HEK293 (cell line): ENCODE measurements around the gene PRELID3B.
"Not testable (repeated sequence)": the region's sequence is repeated elsewhere in the genome, so short reads cannot be mapped to it uniquely, and the experiment has no call there.

Experiments used
- CTCF ChIA-PET: fragments of 350-600 bp; formaldehyde crosslinking; extraction: SDS; loops from one replicate; lab custom pipeline; 2021; ENCODE audit warnings: antibody characterized with exemption; lab: Yijun Ruan, JAX
- POLR2A ChIA-PET: fragments of 300-600 bp; formaldehyde crosslinking; extraction: SDS; loops from one replicate; lab custom pipeline; 2020; ENCODE audit warnings: antibody characterized with exemption, inconsistent platforms; lab: Yijun Ruan, JAX
- H3K27ac ChIP-seq: fragments of 200-500 bp; sonication (Bioruptor generic); 2 replicates; pipeline ENCODE4 v1.5.1; 2014; ENCODE audit warnings: low read depth, low read length, control low read depth, inconsistent platforms; ENCODE audit errors: extremely low read depth
- H3K36me3 ChIP-seq, 2 experiments: fragments of 200-500 bp in 1 of 2; sonication (Bioruptor generic) in 1 of 2; 1 replicate in 1 of 2; 2 replicates in 1 of 2; pipeline ENCODE4 v1.5.1; 2014 to 2017; ENCODE audit warnings: inconsistent platforms in 2 of 2, low read length in 2 of 2; ENCODE audit not compliant: control insufficient read depth in 2 of 2, insufficient read depth in 1 of 2
- H3K4me1 ChIP-seq: fragments of 200-500 bp; sonication (Bioruptor generic); 2 replicates; pipeline ENCODE4 v1.5.1; 2014; ENCODE audit warnings: mild to moderate bottlenecking, low read length, inconsistent platforms; ENCODE audit not compliant: control insufficient read depth, insufficient read depth
- H3K4me3 ChIP-seq: 2 replicates; pipeline ENCODE4 v1.5.1; 2011; ENCODE audit warnings: low read depth, mild to moderate bottlenecking, control low read depth, low read length, moderate library complexity
- H3K9me3 ChIP-seq: fragments of 200-500 bp; sonication (Bioruptor generic); 2 replicates; pipeline ENCODE4 v1.5.1; 2014; ENCODE audit warnings: low read depth, low read length, inconsistent platforms; ENCODE audit not compliant: control insufficient read depth, insufficient read depth
- GLIS2 ChIP-seq: fragments of 450-650 bp; formaldehyde crosslinking; IDR thresholded peaks from 2 replicates; pipeline ENCODE4 v1.5.1; 2016; ENCODE audit warnings: missing biosample characterization, missing genetic modification characterization
- SALL2 ChIP-seq: fragments of 450-650 bp; formaldehyde crosslinking; IDR thresholded peaks from 2 replicates; pipeline ENCODE4 v1.5.0; 2017; ENCODE audit warnings: missing biosample characterization, mild to moderate bottlenecking, missing genetic modification characterization, borderline replicate concordance
- SCRT1 ChIP-seq: fragments of 450-650 bp; formaldehyde crosslinking; IDR thresholded peaks from 2 replicates; pipeline ENCODE4 v1.5.1; 2016; ENCODE audit warnings: missing biosample characterization, missing genetic modification characterization, borderline replicate concordance
- SCRT2 ChIP-seq: fragments of 450-650 bp; formaldehyde crosslinking; IDR thresholded peaks from 2 replicates; pipeline ENCODE4 v1.5.1; 2016; ENCODE audit warnings: missing biosample characterization, missing genetic modification characterization
- SP2 ChIP-seq: fragments of 450-650 bp; formaldehyde crosslinking; IDR thresholded peaks from 2 replicates; pipeline ENCODE4 v1.5.1; 2016; ENCODE audit warnings: missing biosample characterization, missing genetic modification characterization
- TCF7L2 ChIP-seq: IDR thresholded peaks from 2 replicates; pipeline ENCODE4 v1.6.1; 2011; ENCODE audit warnings: low read depth, mild to moderate bottlenecking, inconsistent platforms, low read length, moderate library complexity, borderline replicate concordance
- ZBTB20 ChIP-seq: fragments of 450-650 bp; formaldehyde crosslinking; IDR thresholded peaks from 2 replicates; pipeline ENCODE4 v1.5.1; 2016; ENCODE audit warnings: missing biosample characterization, missing genetic modification characterization
- ZBTB8A ChIP-seq: fragments of 450-650 bp; formaldehyde crosslinking; IDR thresholded peaks from 2 replicates; pipeline ENCODE4 v1.5.1; 2016; ENCODE audit warnings: missing biosample characterization, missing genetic modification characterization
- ZFHX2 ChIP-seq: fragments of 450-650 bp; formaldehyde crosslinking; conservative IDR thresholded peaks from 2 replicates; pipeline ENCODE4 v1.5.1; 2016; ENCODE audit warnings: missing biosample characterization, missing genetic modification characterization
- ZIC2 ChIP-seq: fragments of 450-650 bp; formaldehyde crosslinking; IDR thresholded peaks from 2 replicates; pipeline ENCODE4 v1.5.1; 2016; ENCODE audit warnings: missing biosample characterization, missing genetic modification characterization
- ZNF132 ChIP-seq: fragments of 450-650 bp; formaldehyde crosslinking; IDR thresholded peaks from 2 replicates; pipeline ENCODE4 v1.5.1; 2017; ENCODE audit warnings: missing biosample characterization, missing genetic modification characterization, borderline replicate concordance
- ZNF133 ChIP-seq: fragments of 450-650 bp; formaldehyde crosslinking; IDR thresholded peaks from 2 replicates; pipeline ENCODE4 v1.5.1; 2016; ENCODE audit warnings: missing biosample characterization, missing genetic modification characterization
- ZNF248 ChIP-seq: fragments of 450-650 bp; formaldehyde crosslinking; IDR thresholded peaks from 2 replicates; pipeline ENCODE4 v1.5.1; 2017; ENCODE audit warnings: missing biosample characterization, missing genetic modification characterization
- ZNF37A ChIP-seq: fragments of 450-650 bp; IDR thresholded peaks from 2 replicates; pipeline ENCODE4 v1.5.1; 2018; ENCODE audit warnings: missing biosample characterization, missing genetic modification characterization
- ZNF596 ChIP-seq: fragments of 450-650 bp; IDR thresholded peaks from 2 replicates; pipeline ENCODE4 v1.5.0; 2018; ENCODE audit warnings: missing biosample characterization, mild to moderate bottlenecking, missing genetic modification characterization, moderate library complexity
- ZNF623 ChIP-seq: fragments of 450-650 bp; formaldehyde crosslinking; IDR thresholded peaks from 2 replicates; pipeline ENCODE4 v1.5.1; 2016; ENCODE audit warnings: missing biosample characterization, missing genetic modification characterization
- ZNF707 ChIP-seq: fragments of 450-650 bp; formaldehyde crosslinking; IDR thresholded peaks from 2 replicates; pipeline ENCODE4 v1.5.1; 2016; ENCODE audit warnings: missing biosample characterization, missing genetic modification characterization
- ZNF776 ChIP-seq: fragments of 450-650 bp; formaldehyde crosslinking; IDR thresholded peaks from 2 replicates; pipeline ENCODE4 v1.5.0; 2017; ENCODE audit warnings: missing biosample characterization, missing genetic modification characterization, borderline replicate concordance
- ZNF830 ChIP-seq: fragments of 450-650 bp; IDR thresholded peaks from 2 replicates; pipeline ENCODE4 v1.5.0; 2018; ENCODE audit warnings: missing biosample characterization, missing genetic modification characterization, low read depth, mild to moderate bottlenecking, moderate library complexity
- TF ChIP-seq, protein P1 (sequence below): fragments of 450-650 bp; formaldehyde crosslinking; IDR thresholded peaks from 2 replicates; pipeline ENCODE4 v1.5.1; 2016; ENCODE audit warnings: missing biosample characterization, missing genetic modification characterization
- TF ChIP-seq, protein P2 (sequence below): fragments of 450-650 bp; formaldehyde crosslinking; IDR thresholded peaks from 2 replicates; pipeline ENCODE4 v1.5.1; 2016; ENCODE audit warnings: missing biosample characterization, missing genetic modification characterization
- TF ChIP-seq, protein P3 (sequence below): fragments of 450-650 bp; formaldehyde crosslinking; IDR thresholded peaks from 2 replicates; pipeline ENCODE4; 2016; ENCODE audit warnings: missing biosample characterization, missing genetic modification characterization

Gene PRELID3B

DNA sequence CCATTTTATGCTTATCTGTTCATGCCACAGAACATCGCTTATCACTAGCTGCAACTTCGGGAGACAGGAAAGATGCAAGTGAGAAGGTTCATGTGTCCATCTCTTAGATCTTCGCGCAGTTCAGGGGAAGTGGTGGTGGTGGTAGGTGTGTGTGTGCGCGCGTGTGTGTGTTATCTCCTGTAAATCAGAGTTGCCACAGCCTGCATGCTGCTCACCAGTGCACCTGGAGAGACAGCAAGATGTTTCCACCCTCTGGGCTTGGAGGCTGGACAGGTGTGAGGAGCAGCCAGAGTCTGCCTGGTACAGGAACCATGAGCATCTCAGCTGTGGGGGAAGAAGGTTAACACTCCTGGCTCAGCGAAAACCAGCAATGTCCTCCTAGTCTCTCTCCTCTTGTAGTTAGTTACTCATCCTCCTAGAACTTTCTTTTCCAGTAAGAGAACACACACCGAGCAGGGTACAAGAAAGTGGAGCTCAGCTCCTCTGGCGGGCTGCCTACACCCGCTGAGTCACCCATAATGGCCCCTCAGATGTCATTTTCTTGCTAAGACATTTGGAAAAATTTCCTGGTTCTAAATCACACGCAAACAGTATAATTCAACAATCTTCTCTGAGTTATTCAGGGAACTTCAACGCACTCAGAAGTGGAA lies 28.5 kb downstream of the PRELID3B start:
- POLR2A ChIA-PET, result interaction anchor here (0.5 to 1.0 kb wide), 2 partner anchors 18 to 35 kb away, joined by 4 to 6 read pairs; partner anchors contain the start of gene ATP5F1E

DNA sequence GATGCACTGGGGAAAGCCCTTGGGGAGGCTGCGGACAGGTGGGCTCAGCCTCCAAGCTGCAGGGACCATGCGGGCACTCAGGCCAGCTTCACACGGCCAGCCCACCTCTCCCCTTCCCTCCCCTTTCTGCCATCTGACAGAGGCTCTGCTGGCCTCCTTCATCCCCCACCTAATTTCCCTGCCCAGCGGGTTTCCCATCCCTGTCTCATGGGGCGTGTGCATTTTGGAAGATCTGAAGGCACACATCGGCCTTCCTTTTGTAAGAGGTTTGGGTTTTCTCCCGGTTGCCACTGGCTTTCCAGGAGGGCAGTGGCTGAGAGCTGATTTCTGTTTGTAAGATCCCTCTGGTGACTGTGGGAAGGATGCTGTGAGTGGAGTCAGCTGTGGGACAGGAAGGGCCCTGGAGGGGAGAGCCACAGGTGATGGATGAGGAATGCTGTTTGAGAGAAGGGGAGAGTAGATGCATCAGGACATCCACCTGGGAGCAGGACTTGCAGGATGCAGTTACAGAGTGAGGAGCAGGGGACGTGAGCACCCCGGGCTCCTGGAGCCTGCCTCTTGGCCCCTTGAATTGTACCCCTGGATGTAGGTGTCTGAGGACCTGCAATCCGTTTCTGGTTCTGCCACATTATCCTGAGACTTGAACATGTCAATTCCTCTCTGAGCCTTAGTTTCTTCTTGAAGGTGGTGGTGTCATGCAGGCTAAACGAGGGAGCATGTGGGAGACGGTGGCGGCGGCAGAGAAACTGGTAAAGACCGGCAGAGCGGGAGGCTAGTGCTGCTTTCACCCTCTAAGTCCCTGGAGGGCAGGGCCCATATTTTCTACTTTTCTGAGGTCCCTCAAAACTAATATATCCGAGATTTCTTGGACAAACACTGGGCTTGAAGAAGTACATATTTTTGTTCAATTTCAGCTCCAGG lies 29.3 kb downstream of the PRELID3B start:
- Histone ChIP-seq H3K27ac (no peak overlapping the region), H3K9me3 (no peaks in the 10 kb centered on the region), H3K4me1 (no peaks in the 10 kb centered on the region), H3K4me3 (no peak overlapping the region), H3K36me3 (no peaks in the 10 kb centered on the region)
- ChIA-PET CTCF (interaction anchor here (0.7 to 0.8 kb wide), 2 partner anchors 10 to 178 kb away, joined by 3 to 4 read pairs; no protein-coding TSS in a partner anchor), POLR2A (interaction anchor here (1.0 kb wide), 1 partner anchor 19 kb away, joined by 4 read pairs; the partner anchor contains the start of gene ATP5F1E)
- 0 out of 2 replicates have a peak, but pooled peaks have one; percentile 30 for TF ChIP-seq SCRT1 (tag by site-specific recombination)
- TF ChIP-seq SALL2 (tag by site-specific recombination), result no peak
- no peak for TF ChIP-seq ZNF830 (tag by site-specific recombination)
- peak; percentile 54 for TF ChIP-seq SCRT2 (tag by site-specific recombination)

More for the DNA sequence above, 28.5 kb downstream of the PRELID3B start:
- no peak overlapping the region for H3K4me3 ChIP-seq
- H3K4me1 ChIP-seq, result no peaks in the 10 kb centered on the region
- no peak for TF ChIP-seq ZNF37A (tag by site-specific recombination)
- no peak for TF ChIP-seq ZBTB8A (tag by site-specific recombination)
- TF ChIP-seq SP2 (tag by site-specific recombination), result no peak
- TF ChIP-seq ZNF776 (tag by site-specific recombination), result no peak
- no peak for TF ChIP-seq ZNF248 (tag by site-specific recombination)
- no peak for TF ChIP-seq ZBTB20 (tag by site-specific recombination)
- TF ChIP-seq ZNF623 (tag by site-specific recombination), result no peak
- no peak for TF ChIP-seq ZNF132 (tag by site-specific recombination)
- no peak for TF ChIP-seq ZNF133 (tag by site-specific recombination)
- TF ChIP-seq, protein P1, sequence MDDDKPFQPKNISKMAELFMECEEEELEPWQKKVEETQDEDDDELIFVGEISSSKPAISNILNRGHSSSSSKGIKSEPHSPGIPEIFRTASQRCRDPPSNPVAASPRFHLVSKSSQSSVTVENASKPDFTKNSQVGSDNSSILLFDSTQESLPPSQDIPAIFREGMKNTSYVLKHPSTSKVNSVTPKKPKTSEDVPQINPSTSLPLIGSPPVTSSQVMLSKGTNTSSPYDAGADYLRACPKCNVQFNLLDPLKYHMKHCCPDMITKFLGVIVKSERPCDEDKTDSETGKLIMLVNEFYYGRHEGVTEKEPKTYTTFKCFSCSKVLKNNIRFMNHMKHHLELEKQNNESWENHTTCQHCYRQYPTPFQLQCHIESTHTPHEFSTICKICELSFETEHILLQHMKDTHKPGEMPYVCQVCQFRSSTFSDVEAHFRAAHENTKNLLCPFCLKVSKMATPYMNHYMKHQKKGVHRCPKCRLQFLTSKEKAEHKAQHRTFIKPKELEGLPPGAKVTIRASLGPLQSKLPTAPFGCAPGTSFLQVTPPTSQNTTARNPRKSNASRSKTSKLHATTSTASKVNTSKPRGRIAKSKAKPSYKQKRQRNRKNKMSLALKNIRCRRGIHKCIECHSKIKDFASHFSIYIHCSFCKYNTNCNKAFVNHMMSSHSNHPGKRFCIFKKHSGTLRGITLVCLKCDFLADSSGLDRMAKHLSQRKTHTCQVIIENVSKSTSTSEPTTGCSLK (tag by site-specific recombination), result no peak
- TF ChIP-seq, protein P2, sequence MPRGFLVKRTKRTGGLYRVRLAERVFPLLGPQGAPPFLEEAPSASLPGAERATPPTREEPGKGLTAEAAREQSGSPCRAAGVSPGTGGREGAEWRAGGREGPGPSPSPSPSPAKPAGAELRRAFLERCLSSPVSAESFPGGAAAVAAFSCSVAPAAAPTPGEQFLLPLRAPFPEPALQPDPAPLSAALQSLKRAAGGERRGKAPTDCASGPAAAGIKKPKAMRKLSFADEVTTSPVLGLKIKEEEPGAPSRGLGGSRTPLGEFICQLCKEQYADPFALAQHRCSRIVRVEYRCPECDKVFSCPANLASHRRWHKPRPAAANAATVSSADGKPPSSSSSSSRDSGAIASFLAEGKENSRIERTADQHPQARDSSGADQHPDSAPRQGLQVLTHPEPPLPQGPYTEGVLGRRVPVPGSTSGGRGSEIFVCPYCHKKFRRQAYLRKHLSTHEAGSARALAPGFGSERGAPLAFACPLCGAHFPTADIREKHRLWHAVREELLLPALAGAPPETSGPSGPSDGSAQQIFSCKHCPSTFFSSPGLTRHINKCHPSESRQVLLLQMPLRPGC (tag by site-specific recombination), result no peak
- no peak for TF ChIP-seq TCF7L2
- no peak for TF ChIP-seq ZNF596 (tag by site-specific recombination)
- TF ChIP-seq ZIC2 (tag by site-specific recombination), result no peak
- TF ChIP-seq ZNF707 (tag by site-specific recombination), result no peak
- TF ChIP-seq ZFHX2, result no peak
- TF ChIP-seq, protein P3, sequence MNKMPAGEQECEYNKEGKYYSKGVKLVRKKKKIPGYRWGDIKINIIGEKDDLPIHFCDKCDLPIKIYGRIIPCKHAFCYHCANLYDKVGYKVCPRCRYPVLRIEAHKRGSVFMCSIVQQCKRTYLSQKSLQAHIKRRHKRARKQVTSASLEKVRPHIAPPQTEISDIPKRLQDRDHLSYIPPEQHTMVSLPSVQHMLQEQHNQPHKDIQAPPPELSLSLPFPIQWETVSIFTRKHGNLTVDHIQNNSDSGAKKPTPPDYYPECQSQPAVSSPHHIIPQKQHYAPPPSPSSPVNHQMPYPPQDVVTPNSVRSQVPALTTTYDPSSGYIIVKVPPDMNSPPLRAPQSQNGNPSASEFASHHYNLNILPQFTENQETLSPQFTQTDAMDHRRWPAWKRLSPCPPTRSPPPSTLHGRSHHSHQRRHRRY, result no peak
- no peak for TF ChIP-seq GLIS2 (tag by site-specific recombination)
- TF ChIP-seq, all 188 proteins: peak for 0
- Histone ChIP-seq H3K27ac (no peak overlapping the region), H3K9me3 (no peaks in the 10 kb centered on the region), H3K36me3 (no peaks in the 10 kb centered on the region)
- CTCF ChIA-PET, result interaction anchor here (0.7 to 0.8 kb wide), 2 partner anchors 9 to 500 kb away, joined by 3 to 4 read pairs; no protein-coding TSS in a partner anchor

DNA sequence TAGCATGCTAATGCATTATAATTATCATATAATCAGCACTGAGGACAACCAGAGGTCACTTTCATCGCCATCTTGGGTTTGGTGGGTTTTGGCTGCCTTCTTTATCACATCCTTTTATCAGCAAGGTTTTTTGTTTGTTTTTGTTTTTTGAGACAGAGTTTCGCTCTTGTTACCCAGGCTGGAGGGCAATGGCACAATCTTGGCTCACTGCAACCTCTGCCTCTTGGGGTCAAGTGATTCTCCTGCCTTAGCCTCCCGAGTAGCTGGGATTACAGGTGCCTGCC lies 30.8 kb downstream of the PRELID3B start:
- POLR2A ChIA-PET, H3K4me3 ChIP-seq, H3K36me3 ChIP-seq, H3K4me1 ChIP-seq, CTCF ChIA-PET, H3K27ac ChIP-seq, H3K9me3 ChIP-seq: not testable (repeated sequence)
